Stimulated activated CD4-positive, alpha-beta T cell treated with anti-CD3 and anti-CD28 coated beads, Interleukin-1b, Interleukin-23, amount 100 ng/mL, for 24 hours (primary cell): Measurements from ENCODE around the gene GRK7.

Experiments used
- DNase-seq, 4 experiments: peaks; one replicate each; pipeline ENCODE4 v3.0.0-alpha.2; 2020; ENCODE audit warnings: low read depth in 4 of 4, low spot score in 1 of 4

The GRK7 gene

GRCh38 chr3:141763088-141763750 is at the start of gene GRK7:
Gene GRK7 (plus strand): TSS chr3:141763408. CDS start chr3:141778285, 14,877 bp downstream.
- DNase-seq, result no peak

- DNase-seq, result no peak
Observed at GRCh38 chr3:141714671-141715070, 48.5 kb upstream of the GRK7 start.

GRCh38 chr3:141722081-141722480 is 41.1 kb upstream of the GRK7 start:
- DNase-seq, result no peak

GRCh38 chr3:141722648-141723047 is 40.6 kb upstream of the GRK7 start:
- DNase-seq, result no peak

GRCh38 chr3:141723255-141723654 is 40.0 kb upstream of the GRK7 start:
- DNase-seq, result no peak

DNA sequence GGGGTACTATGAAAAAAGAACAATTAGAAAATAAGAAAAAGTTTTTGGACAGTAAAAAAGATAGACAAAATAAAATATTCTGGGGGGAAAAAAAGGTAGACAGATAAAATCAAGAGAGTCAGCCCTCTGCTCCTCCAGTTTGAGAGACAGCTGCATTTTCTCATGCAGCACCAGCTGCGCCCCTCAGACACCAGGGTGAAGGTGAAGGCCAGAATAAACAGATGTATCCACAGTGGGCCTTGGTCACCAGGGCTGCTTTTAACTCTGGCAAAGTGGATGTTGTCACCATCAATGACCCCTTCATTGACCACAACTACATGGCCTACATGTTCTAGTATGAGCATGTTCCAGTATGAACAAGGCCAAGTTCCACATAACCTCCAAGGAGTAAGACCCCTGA is 39.0 kb upstream of the GRK7 start:
- DNase-seq, result no peak

GRCh38 chr3:141725036-141725435 is 38.2 kb upstream of the GRK7 start:
- no peak for DNase-seq

DNA sequence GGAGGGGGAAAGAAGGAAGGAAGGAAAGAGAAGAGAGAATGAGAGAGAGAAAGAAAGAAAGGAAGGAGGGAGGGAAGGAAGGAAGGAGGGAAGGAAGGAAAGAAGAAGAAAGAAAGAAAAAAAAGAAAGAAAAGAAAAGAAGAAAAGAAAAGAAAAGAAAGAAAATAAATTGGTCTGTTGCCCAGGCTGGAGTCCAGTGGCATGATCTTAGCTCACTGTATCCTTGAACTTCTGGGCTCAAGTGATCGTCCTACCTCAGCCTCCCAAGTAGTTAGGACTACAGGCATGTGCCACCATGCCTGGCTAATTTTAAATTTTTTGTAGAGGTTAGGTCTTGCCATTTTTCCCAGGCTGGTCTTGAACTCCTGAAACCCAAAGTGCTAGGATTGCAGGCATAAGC is 36.7 kb upstream of the GRK7 start:
- no peak for DNase-seq

GRCh38 chr3:141728355-141728892 is 34.8 kb upstream of the GRK7 start:
- DNase-seq, result no peak

GRCh38 chr3:141729240-141729639 is 34.0 kb upstream of the GRK7 start:
- no peak for DNase-seq

DNA sequence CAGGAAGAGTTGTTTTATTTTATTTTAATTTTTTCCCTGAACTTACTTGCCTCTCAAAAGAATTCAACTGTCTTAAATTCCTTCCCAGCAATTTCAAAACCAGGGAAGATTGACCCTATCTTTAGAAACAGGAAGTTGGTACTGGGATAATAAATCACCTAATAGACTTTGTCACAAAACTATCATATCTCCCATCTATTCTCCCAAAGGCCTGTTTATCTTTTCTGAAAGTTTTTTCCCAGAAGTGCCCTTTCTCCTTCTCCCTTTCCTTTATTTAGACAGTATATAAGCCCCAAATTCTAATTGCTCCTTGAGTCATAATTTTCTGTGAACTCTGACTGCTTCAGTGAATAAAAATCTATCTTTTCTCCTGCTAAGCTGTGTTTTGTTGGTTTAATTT is 28.0 kb upstream of the GRK7 start:
- no peak for DNase-seq

DNA sequence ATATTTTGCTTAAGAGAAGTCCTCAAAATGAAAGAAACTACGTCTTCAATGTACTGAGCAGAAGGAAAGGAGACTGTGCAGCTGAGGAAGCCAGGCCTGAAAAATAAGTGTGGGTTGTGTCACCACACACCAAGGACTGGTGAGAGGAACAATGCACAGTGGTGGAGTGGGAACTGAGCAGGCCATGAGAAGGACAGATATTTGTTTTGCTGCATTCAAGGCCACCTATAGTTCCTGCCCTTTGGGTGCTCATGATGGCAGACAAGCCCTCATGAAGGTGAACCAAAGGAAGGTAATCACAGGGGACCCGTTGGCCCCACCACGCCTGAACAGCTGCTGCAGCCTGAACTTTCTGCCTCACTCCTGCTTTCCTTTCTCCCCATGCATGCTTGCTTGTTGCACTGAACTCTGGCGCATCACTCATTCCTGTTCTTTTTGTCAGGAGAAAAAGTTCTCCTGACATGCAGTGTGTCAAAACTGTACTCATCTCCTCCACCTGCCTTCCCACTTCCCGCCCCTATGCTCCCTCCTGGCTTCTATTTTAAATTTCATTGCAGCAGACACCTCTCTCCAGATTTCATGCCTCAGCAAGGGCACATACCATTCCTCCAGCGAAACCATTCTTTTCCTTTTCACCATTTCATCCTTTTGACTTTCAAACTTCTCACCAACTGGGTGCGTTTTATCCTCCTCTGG is 27.3 kb upstream of the GRK7 start:
- no peak for DNase-seq

GRCh38 chr3:141737093-141737492 is 26.1 kb upstream of the GRK7 start:
- DNase-seq, result no peak

DNA sequence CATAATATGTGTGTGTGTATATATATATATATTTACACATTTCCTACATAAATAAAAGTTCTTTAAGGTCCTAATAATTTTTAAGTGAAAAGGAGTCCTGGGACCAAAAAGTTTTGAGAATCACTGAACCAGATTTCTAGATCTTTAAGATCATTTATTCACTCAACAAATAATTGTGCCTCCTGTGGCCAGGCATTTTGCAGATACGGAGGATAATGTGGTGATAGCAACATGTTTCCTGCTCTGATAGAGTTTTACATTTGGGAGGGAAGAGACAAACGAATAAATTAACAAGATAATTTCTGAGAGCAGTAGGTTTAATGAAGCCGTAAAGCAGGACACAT is 25.6 kb upstream of the GRK7 start:
- no peak for DNase-seq

GRCh38 chr3:141738022-141738890 is 25.0 kb upstream of the GRK7 start, which contains the start of gene RNF7:
Gene RNF7 (plus strand): TSS chr3:141738298. CDS start chr3:141738342, 44 bp downstream.
- peak; percentile 83 to 93 (median 92) for DNase-seq

- peak in 1 of 4 experiments; percentile 5 for DNase-seq
Observed at GRCh38 chr3:141738891-141739363, 24.3 kb upstream of the GRK7 start.

DNA sequence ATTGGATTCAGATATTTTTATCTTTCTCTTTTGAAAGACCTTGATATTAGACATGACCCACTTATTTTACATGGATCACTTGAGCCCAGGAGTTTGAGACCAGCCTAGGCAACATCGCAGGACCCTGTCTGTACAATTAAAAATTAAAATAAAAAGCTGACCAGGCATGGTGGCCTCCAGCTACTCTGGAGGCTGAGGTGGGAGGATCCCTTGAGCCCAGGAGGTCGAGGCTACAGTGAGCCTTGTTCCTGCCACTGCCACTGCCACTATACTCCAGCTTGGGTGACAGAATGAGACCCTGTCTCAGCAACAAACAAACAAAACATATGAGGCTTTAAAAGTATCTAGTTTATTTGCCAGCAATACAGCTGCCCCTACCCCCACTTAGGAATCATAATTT is 23.5 kb upstream of the GRK7 start:
- no peak for DNase-seq

DNA sequence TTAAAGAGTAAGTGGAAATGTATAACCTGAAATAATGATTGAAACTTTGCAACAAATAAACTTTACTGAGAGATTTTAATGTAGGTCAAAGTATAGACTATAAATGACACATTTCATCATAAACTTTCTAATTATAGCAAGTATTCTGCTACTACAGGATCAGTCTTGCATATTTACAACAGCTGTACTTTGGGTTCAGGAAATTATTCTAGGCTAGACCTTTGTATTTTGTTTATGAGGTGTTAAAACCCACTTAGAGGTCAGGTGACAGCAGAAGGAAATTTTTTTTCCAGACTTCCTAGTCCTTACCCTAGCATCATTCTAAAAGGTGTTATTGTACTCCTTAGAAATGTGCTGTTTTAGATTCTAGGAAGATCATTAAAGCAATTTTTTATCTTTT is 22.9 kb upstream of the GRK7 start:
- no peak for DNase-seq

DNA sequence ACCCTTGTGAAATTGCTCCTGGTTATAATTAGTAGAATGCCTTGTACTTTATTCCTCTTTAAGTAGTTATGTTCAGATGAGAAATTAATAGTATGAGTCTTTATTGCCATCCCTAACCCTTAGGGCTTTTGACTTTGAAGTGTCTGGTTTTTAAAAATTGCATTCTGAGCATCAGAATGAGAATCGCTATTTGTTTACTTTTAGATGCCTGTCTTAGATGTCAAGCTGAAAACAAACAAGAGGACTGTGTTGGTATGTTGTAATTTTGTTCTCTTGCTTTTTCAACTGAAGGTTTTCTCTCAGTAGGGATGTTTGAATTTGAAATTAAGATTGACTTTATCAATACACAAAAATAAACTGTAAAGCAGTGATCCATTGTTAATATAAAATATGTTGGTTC is 19.9 kb upstream of the GRK7 start:
- no peak for DNase-seq

DNA sequence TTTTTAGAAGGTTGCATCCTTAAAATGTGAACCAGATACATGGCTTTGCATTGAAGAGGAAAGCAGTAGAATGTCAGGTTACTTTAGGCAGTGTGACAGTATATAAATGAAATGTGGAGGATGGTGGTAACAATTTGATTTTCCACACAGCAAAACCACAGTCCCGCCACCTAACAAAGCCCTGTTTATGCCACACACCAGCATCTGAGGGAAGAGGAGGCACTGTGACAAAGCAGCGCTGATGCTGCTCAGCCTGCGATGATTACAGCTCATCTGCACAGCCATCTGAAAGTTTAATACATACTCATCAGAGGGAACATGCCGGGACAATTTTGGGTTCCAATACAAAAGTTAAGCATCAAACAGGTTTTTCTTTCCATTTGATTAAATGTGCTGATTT is 16.2 kb upstream of the GRK7 start:
- DNase-seq, result no peak

- no peak for DNase-seq
Observed at GRCh38 chr3:141753399-141753798, 9.8 kb upstream of the GRK7 start.

GRCh38 chr3:141754032-141754431 is 9.2 kb upstream of the GRK7 start:
- no peak for DNase-seq
